Bone marrow (tissue), 2 donors: ENCODE measurements around the gene NFE2L2.
A peak's percentile ranks its signal among the peaks of the same experiment; 100 is the strongest.
"Not testable (repeated sequence)": the region's sequence is repeated elsewhere in the genome, so short reads cannot be mapped to it uniquely, and the experiment has no call there.

Experiments used
- DNase-seq, 2 donors: peaks; one replicate each; lab custom pipeline; 2025; lab: John Stamatoyannopoulos, UW

NFE2L2 gene

GRCh38 chr2:177237932-177238331, 26.6 kb downstream of the NFE2L2 start:
- no peak for DNase-seq

- no peak for DNase-seq
Observed at GRCh38 chr2:177235855-177236437, 28.6 kb downstream of the NFE2L2 start.

- DNase-seq = no peak
Observed at GRCh38 chr2:177234267-177234666, 30.3 kb downstream of the NFE2L2 start.

GRCh38 chr2:177232098-177232704, 32.3 kb downstream of the NFE2L2 start:
- no peak for DNase-seq

- no peak for DNase-seq
Observed at GRCh38 chr2:177231270-177231669, 33.3 kb downstream of the NFE2L2 start.

GRCh38 chr2:177229442-177230242, 34.9 kb downstream of the NFE2L2 start:
- no peak for DNase-seq

GRCh38 chr2:177225965-177226360, 38.6 kb downstream of the NFE2L2 start:
- DNase-seq = no peak

GRCh38 chr2:177223436-177223835, 41.1 kb downstream of the NFE2L2 start:
- not testable (repeated sequence) for DNase-seq

GRCh38 chr2:177221970-177222369, 42.6 kb downstream of the NFE2L2 start:
- DNase-seq = no peak

- DNase-seq = no peak
Observed at GRCh38 chr2:177221534-177221933, 43.0 kb downstream of the NFE2L2 start.

- DNase-seq = not testable (repeated sequence)
Observed at GRCh38 chr2:177219787-177220186, 44.7 kb downstream of the NFE2L2 start.

- DNase-seq = no peak
Observed at GRCh38 chr2:177217247-177217843, 47.2 kb downstream of the NFE2L2 start.

GRCh38 chr2:177212891-177213856, 51.4 kb downstream of the NFE2L2 start:
- DNase-seq = peak; percentile 74 to 98

- DNase-seq = peak; percentile 98 to 100
Observed at GRCh38 chr2:177212106-177212890, 52.2 kb downstream of the NFE2L2 start, which contains the start of gene HNRNPA3. Gene HNRNPA3 (plus strand): TSS chr2:177212794. CDS start chr2:177212800, 6 bp downstream.

- DNase-seq = peak in 1 of 2 donors; percentile 38
Observed at GRCh38 chr2:177211576-177212105, 52.9 kb downstream of the NFE2L2 start.

GRCh38 chr2:177211169-177211568, 53.4 kb downstream of the NFE2L2 start:
- DNase-seq = no peak

- no peak for DNase-seq
Observed at GRCh38 chr2:177207101-177207500, 57.4 kb downstream of the NFE2L2 start.

- no peak for DNase-seq
Observed at GRCh38 chr2:177204417-177204816, 60.1 kb downstream of the NFE2L2 start.

GRCh38 chr2:177201919-177202346, 62.6 kb downstream of the NFE2L2 start:
- DNase-seq = no peak

GRCh38 chr2:177200419-177200818, 64.1 kb downstream of the NFE2L2 start:
- not testable (repeated sequence) for DNase-seq
